Heart left ventricle (tissue), 13 donors: Measurements from ENCODE around the gene TCF7L2.

ENCODE experiments used
- POLR2A ChIP-seq, 2 donors: fragments of 450-650 bp; IDR thresholded peaks; one replicate each; pipeline ENCODE4 v1.6.1; 2017; ENCODE audit warnings: antibody characterized with exemption in 2 of 2, mild to moderate bottlenecking in 2 of 2, moderate library complexity in 2 of 2
- TF ChIP-seq, protein P1 (sequence below), 12 donors: fragments of 200-600 bp; sonication (generic) in 4 of 12; IDR thresholded peaks; one replicate each; pipeline versions ENCODE4 v1.5.0 to v1.8.0; 2018 to 2022; ENCODE audit warnings: antibody characterized with exemption in 12 of 12, mild to moderate bottlenecking in 5 of 12
- donor health status: ischemic (EF 13 %, LVEDD 7.1; RV severe dilation, severe dysfunction).
- donor health status: DM: no; HTN: yes; CAD: no.
- donor health status: DM: no; HTN: no; CAD: no.
- donor health status: ischemic (EF 25% LVEDD 6.9; RV normal size, moderate dysfunction).
- donor health status: ischemic (EF 25% LVEDD 5.7; RV mildly dilated, moderate dysfunction).
- donor health status: ischemic (EF 35%, LVEDD 5.7; RV mildly dilated, moderate dysfunction).
- donor health status: nonischemic (EF 11% LVEDD 7.7; RV severe dilation, severe dysfunction).
- donor health status: DM: yes; HTN: yes; CAD: no.
- donor health status: PGD.
- donor health status: ischemic (EF 29% LVEDD 5.4; RV normal size, mild dysfunction).
- donor health status: nonischemic (EF 23%, LVEDD 6.1; RV moderate dilation, normal function).

DNA sequence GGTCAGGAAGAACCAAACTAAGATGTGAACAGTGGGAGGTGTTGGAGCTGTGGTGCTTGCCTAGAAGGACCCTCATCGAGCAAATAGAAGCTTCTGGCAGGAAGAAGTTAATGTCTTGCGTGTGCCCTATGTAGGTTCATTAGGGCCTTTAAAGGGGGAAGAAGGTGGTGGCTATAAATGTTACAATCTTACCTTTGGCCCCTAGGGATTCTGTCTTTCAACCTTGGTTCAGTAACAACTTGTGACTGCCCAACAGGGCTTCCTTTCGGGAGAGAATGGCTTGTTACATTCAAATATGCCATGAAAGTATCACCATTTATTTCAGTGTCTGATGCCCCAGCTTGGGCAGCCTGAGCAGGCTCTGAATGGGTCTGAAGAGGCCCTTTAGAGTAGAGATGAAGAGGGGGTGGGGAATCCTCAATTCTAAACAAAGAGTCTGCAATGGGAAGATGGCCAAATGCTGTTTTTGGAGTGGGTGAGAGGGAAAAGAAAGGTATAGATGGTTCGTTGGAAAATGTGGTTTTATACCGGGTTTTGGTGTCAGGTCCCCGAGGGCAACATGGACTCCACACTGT is 108.0 kb downstream of the TCF7L2 start:
- TF ChIP-seq POLR2A (IDR thresholded peaks at IDR 0.05) = no peak
- TF ChIP-seq, protein P1, sequence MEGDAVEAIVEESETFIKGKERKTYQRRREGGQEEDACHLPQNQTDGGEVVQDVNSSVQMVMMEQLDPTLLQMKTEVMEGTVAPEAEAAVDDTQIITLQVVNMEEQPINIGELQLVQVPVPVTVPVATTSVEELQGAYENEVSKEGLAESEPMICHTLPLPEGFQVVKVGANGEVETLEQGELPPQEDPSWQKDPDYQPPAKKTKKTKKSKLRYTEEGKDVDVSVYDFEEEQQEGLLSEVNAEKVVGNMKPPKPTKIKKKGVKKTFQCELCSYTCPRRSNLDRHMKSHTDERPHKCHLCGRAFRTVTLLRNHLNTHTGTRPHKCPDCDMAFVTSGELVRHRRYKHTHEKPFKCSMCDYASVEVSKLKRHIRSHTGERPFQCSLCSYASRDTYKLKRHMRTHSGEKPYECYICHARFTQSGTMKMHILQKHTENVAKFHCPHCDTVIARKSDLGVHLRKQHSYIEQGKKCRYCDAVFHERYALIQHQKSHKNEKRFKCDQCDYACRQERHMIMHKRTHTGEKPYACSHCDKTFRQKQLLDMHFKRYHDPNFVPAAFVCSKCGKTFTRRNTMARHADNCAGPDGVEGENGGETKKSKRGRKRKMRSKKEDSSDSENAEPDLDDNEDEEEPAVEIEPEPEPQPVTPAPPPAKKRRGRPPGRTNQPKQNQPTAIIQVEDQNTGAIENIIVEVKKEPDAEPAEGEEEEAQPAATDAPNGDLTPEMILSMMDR (IDR thresholded peaks at IDR 0.05) = no peak
